Panc1 (cell line): ENCODE results near the gene PSTK. TPM values are rescaled to one million over a fixed set of nuclear protein-coding genes. Genes with fewer than 3 reads are reported as not detected.

Source experiments
- ATAC-seq: fragments of 200-7000 bp; cut with Tn5 transposase; 2 replicates; pipeline ENCODE4 v1.9.1; 2020; ENCODE audit warnings: mild to moderate bottlenecking, moderate library complexity
- BruUV-seq: library from RNA; stranded (reverse); fragments of 400-500 nt; replicated peaks from 2 replicates; lab custom pipeline; 2021; lab: Mats Ljungman, UMichigan
- CTCF ChIA-PET: fragments of 300-600 bp; sonication (Branson Sonifier 250); formaldehyde crosslinking; loops from one replicate; lab custom pipeline; 2022; ENCODE audit warnings: antibody characterized with exemption; lab: Charles Lee
- POLR2A ChIA-PET: fragments of 300-600 bp; sonication (Branson Sonifier 250); formaldehyde crosslinking; loops from one replicate; lab custom pipeline; 2022; ENCODE audit warnings: antibody characterized with exemption; lab: Charles Lee
- DNase-seq: peaks from one replicate; pipeline ENCODE4 v3.0.0-alpha.2; 2010; ENCODE audit warnings: low read depth, low spot score
- H3K27ac ChIP-seq: 2 replicates; pipeline ENCODE4 v1.5.1; 2011; ENCODE audit warnings: mild to moderate bottlenecking, low read length, inconsistent platforms
- H3K27me3 ChIP-seq: fragments of 200-500 bp; sonication (Bioruptor generic); 2 replicates; pipeline ENCODE4 v1.6.0; 2014; ENCODE audit warnings: low read length, inconsistent platforms; ENCODE audit not compliant: control insufficient read depth, insufficient read depth
- H3K36me3 ChIP-seq: fragments of 200-500 bp; sonication (Bioruptor generic); 2 replicates; pipeline ENCODE4 v1.5.1; 2014; ENCODE audit warnings: inconsistent platforms, mild to moderate bottlenecking, low read length, moderate library complexity; ENCODE audit not compliant: control insufficient read depth, insufficient read depth
- H3K4me1 ChIP-seq: 2 replicates; pipeline ENCODE4 v1.5.1; 2011; ENCODE audit warnings: inconsistent platforms, mild to moderate bottlenecking, low read length, moderate library complexity; ENCODE audit not compliant: control insufficient read depth, insufficient read depth
- H3K4me3 ChIP-seq, 2 experiments: 2 replicates each; pipeline ENCODE4 v1.5.1; 2011 to 2012; ENCODE audit warnings: low read depth in 2 of 2, low read length in 2 of 2, mild to moderate bottlenecking in 2 of 2, inconsistent platforms in 1 of 2, moderate library complexity in 1 of 2
- H3K9me3 ChIP-seq: fragments of 200-500 bp; sonication (Bioruptor generic); 2 replicates; pipeline ENCODE4 v1.5.1; 2014; ENCODE audit warnings: low read depth, mild to moderate bottlenecking, inconsistent platforms, low read length, moderate library complexity; ENCODE audit not compliant: control insufficient read depth, insufficient read depth
- POLR2AphosphoS5 ChIP-seq: IDR thresholded peaks from 2 replicates; pipeline ENCODE4 v1.6.1; 2012; ENCODE audit warnings: mild to moderate bottlenecking, low read depth, low read length, moderate library complexity
- REST ChIP-seq, 2 experiments: IDR thresholded peaks; 2 replicates each; pipeline ENCODE4 v1.6.1; 2011 to 2012; ENCODE audit warnings: low read depth in 2 of 2, control low read depth in 1 of 2, low read length in 1 of 2, mild to moderate bottlenecking in 1 of 2, moderate library complexity in 1 of 2; ENCODE audit not compliant: insufficient read depth in 1 of 2
- SIN3A ChIP-seq: IDR thresholded peaks from 2 replicates; pipeline ENCODE4 v1.6.1; 2012; ENCODE audit warnings: low read depth, mild to moderate bottlenecking, low read length, moderate library complexity, borderline replicate concordance; ENCODE audit not compliant: insufficient read depth
- TCF7L2 ChIP-seq: IDR thresholded peaks from 2 replicates; pipeline ENCODE4 v1.6.1; 2011; ENCODE audit warnings: mild to moderate bottlenecking, low read depth, low read length, inconsistent platforms
- in situ Hi-C: cut with HindIII; loops from 2 replicates; pipeline ENCODE4 v1.10.0; 2016; ENCODE audit warnings: low sequenced_read_pairs, low pct_unique_long_range_greater_than_20kb
- intact Hi-C: fragments of 100-400 bp; cut with micrococcal nuclease; formaldehyde crosslinking; loops from one replicate; pipeline ENCODE4 v1.10.0; 2022; ENCODE audit not compliant: unreplicated experiment
- total RNA-seq: library from RNA; stranded (reverse); gene quantifications from one replicate; pipeline ENCODE4 v1.2.1, GENCODE V29; 2021; ENCODE audit not compliant: unreplicated experiment
- TF ChIP-seq, protein P1 (sequence below): fragments of 450-650 bp; IDR thresholded peaks from 2 replicates; pipeline ENCODE4 v1.5.1; 2017; ENCODE audit warnings: mild to moderate bottlenecking

The PSTK gene
- total RNA-seq, 1 experiment from 2014 or later, result 15.8 TPM

GRCh38 chr10:123019264-123019663 lies 39.1 kb downstream of the PSTK start:
- Histone ChIP-seq H3K9me3 (no peaks in the 10 kb centered on the region), H3K4me3 (no peak overlapping the region), H3K36me3 (no peaks in the 10 kb centered on the region), H3K27ac (no peak overlapping the region), H3K27me3 (no peaks in the 10 kb centered on the region), H3K4me1 (no peaks in the 10 kb centered on the region)
- in situ Hi-C loops (no loop called here), intact Hi-C loops (no loop called here)
- CTCF ChIA-PET, result no interaction called here
- BruUV-seq, result no TSS peak
- TF ChIP-seq REST (IDR thresholded peaks at IDR 0.05; ENCODE audit: insufficient read depth in 1 of 2, low read depth in 2 of 2, low read length in 1 of 2), result no peak
- no peak for TF ChIP-seq POLR2AphosphoS5
- TF ChIP-seq, protein P1, sequence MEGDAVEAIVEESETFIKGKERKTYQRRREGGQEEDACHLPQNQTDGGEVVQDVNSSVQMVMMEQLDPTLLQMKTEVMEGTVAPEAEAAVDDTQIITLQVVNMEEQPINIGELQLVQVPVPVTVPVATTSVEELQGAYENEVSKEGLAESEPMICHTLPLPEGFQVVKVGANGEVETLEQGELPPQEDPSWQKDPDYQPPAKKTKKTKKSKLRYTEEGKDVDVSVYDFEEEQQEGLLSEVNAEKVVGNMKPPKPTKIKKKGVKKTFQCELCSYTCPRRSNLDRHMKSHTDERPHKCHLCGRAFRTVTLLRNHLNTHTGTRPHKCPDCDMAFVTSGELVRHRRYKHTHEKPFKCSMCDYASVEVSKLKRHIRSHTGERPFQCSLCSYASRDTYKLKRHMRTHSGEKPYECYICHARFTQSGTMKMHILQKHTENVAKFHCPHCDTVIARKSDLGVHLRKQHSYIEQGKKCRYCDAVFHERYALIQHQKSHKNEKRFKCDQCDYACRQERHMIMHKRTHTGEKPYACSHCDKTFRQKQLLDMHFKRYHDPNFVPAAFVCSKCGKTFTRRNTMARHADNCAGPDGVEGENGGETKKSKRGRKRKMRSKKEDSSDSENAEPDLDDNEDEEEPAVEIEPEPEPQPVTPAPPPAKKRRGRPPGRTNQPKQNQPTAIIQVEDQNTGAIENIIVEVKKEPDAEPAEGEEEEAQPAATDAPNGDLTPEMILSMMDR, result no peak
- no peak for TF ChIP-seq SIN3A
- TF ChIP-seq TCF7L2, result no peak
- ATAC-seq, result no peak
- DNase-seq, result no peak
- POLR2A ChIA-PET, result no interaction called here

- Histone ChIP-seq H3K9me3 (no peaks in the 10 kb centered on the region), H3K27me3 (no peaks in the 10 kb centered on the region), H3K27ac (no peak overlapping the region), H3K4me3 (no peak overlapping the region), H3K36me3 (no peaks in the 10 kb centered on the region), H3K4me1 (no peaks in the 10 kb centered on the region)
- intact Hi-C loops (no loop called here), in situ Hi-C loops (no loop called here)
- ATAC-seq, result no peak
- no TSS peak for BruUV-seq
- CTCF ChIA-PET, result no interaction called here
- TF ChIP-seq, protein P1, result no peak
- TF ChIP-seq REST (IDR thresholded peaks at IDR 0.05; ENCODE audit: insufficient read depth in 1 of 2, low read depth in 2 of 2, low read length in 1 of 2) (no peak), SIN3A (no peak)
- DNase-seq, result no peak
- POLR2A ChIA-PET, result no interaction called here
Measured at GRCh38 chr10:123019941-123020703, 39.9 kb downstream of the PSTK start.
